Fibroblast of the aortic adventitia (primary cell): ENCODE data around the gene AGPAT1. TPM values are rescaled to one million over a fixed set of nuclear protein-coding genes. Genes with fewer than 3 reads are reported as not detected.

Source experiments
- DNase-seq: peaks from one replicate; pipeline ENCODE4 v3.0.0-alpha.2; 2010; ENCODE audit warnings: low read depth
- H3K4me3 ChIP-seq: 2 replicates; pipeline ENCODE4 v1.5.1; 2011; ENCODE audit warnings: low read depth, mild to moderate bottlenecking, control low read depth, low read length, moderate library complexity
- total RNA-seq: library from RNA; depleted of rRNA; stranded (reverse); fragments of >200 nt; gene quantifications from 2 replicates; pipeline ENCODE4 v1.2.3, GENCODE V29; 2012; ENCODE audit warnings: low replicate concordance
- TF ChIP-seq, protein P1 (sequence below): IDR thresholded peaks from 2 replicates; pipeline ENCODE4 v1.5.1; 2011; ENCODE audit warnings: mild to moderate bottlenecking, low read length, control low read depth, inconsistent platforms; ENCODE audit not compliant: insufficient read depth

Gene AGPAT1
- total RNA-seq, 1 donor = 41.1 TPM

DNA sequence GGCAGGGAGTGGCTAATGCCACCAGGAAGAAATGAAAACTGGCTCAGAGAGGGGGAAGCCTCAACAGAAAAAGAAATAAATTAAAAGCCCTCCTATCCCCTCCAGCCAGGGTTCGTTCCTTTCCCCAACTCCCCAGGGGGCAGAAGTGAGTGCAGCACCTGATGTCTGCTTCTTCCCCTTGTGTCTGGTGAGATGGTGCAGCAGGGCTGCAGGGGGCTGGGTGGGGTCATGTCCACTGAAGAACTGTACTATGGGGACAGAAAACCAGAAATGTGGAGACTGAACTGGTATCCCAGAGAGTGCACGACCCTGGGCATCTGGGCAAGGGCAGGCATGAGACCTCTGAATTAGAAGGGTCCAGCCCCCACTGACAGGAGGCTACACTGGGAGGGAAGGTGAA, 7.5 kb downstream of the AGPAT1 start:
- no peak for DNase-seq
- no peak overlapping the region for H3K4me3 ChIP-seq
- TF ChIP-seq, protein P1, sequence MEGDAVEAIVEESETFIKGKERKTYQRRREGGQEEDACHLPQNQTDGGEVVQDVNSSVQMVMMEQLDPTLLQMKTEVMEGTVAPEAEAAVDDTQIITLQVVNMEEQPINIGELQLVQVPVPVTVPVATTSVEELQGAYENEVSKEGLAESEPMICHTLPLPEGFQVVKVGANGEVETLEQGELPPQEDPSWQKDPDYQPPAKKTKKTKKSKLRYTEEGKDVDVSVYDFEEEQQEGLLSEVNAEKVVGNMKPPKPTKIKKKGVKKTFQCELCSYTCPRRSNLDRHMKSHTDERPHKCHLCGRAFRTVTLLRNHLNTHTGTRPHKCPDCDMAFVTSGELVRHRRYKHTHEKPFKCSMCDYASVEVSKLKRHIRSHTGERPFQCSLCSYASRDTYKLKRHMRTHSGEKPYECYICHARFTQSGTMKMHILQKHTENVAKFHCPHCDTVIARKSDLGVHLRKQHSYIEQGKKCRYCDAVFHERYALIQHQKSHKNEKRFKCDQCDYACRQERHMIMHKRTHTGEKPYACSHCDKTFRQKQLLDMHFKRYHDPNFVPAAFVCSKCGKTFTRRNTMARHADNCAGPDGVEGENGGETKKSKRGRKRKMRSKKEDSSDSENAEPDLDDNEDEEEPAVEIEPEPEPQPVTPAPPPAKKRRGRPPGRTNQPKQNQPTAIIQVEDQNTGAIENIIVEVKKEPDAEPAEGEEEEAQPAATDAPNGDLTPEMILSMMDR = no peak

- no peak for DNase-seq
- H3K4me3 ChIP-seq = no peak overlapping the region
- TF ChIP-seq, protein P1 = no peak
These were observed 8.1 kb downstream of the AGPAT1 start for GRCh38 chr6:32167761-32168262.

GRCh38 chr6:32167154-32167760, 8.6 kb downstream of the AGPAT1 start:
- no peak for DNase-seq
- TF ChIP-seq, protein P1 = no peak
- H3K4me3 ChIP-seq = no peak overlapping the region

- no peak for DNase-seq
- TF ChIP-seq, protein P1 = peak; percentile 5
- no peak overlapping the region for H3K4me3 ChIP-seq
These were observed 9.3 kb downstream of the AGPAT1 start for GRCh38 chr6:32166411-32167061.

DNA sequence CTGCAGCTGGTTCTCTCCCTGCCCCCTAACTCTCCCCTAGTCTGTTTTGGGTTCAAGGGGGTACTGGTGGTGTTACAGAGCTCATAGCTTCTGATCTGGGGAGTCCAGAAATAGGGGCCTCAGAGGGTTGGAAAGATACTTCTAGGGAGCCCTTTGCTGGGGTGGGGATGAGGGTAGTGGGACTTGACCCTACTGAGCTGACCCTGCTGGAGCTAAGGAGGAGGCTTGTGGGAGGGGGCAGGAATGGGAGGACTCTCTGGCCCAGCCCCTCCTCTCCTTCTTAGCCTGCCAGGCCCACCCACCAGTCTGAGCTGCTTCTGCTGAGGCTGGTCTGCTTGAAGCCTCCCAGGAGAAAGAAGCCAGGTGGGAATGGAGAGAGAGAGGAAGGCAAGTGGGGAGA, 11.6 kb downstream of the AGPAT1 start, which contains the start of gene EGFL8:
Gene EGFL8, plus strand, starts transcription at position 301 of the 400 bp plus-strand sequence. CDS start 1,571 bp downstream, outside the sequence.
- no peak within 1 kb of the TSS for H3K4me3 ChIP-seq
- TF ChIP-seq, protein P1 = no peak
- no peak for DNase-seq

GRCh38 chr6:32163559-32164258, 12.2 kb downstream of the AGPAT1 start:
- H3K4me3 ChIP-seq = no peak overlapping the region
- DNase-seq = no peak
- TF ChIP-seq, protein P1 = no peak
